ENCODE data around the gene EIF4E1B.

Gene EIF4E1B

GRCh38 chr5:176601901-176602482, 28.5 kb upstream of the EIF4E1B start:
- TF ChIP-seq, protein P1, sequence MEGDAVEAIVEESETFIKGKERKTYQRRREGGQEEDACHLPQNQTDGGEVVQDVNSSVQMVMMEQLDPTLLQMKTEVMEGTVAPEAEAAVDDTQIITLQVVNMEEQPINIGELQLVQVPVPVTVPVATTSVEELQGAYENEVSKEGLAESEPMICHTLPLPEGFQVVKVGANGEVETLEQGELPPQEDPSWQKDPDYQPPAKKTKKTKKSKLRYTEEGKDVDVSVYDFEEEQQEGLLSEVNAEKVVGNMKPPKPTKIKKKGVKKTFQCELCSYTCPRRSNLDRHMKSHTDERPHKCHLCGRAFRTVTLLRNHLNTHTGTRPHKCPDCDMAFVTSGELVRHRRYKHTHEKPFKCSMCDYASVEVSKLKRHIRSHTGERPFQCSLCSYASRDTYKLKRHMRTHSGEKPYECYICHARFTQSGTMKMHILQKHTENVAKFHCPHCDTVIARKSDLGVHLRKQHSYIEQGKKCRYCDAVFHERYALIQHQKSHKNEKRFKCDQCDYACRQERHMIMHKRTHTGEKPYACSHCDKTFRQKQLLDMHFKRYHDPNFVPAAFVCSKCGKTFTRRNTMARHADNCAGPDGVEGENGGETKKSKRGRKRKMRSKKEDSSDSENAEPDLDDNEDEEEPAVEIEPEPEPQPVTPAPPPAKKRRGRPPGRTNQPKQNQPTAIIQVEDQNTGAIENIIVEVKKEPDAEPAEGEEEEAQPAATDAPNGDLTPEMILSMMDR (IDR thresholded peaks at IDR 0.05; ENCODE audit: low read depth, low read length), result no peak
- TF ChIP-seq POLR2A (IDR thresholded peaks at IDR 0.05; ENCODE audit: extremely low read depth, insufficient read length) (no peak), MYC (IDR thresholded peaks at IDR 0.05; ENCODE audit: low read depth, low read length) (no peak)
- TF ChIP-seq, protein P2, sequence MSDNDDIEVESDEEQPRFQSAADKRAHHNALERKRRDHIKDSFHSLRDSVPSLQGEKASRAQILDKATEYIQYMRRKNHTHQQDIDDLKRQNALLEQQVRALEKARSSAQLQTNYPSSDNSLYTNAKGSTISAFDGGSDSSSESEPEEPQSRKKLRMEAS (IDR thresholded peaks at IDR 0.05; ENCODE audit: low read depth, low read length), result no peak
- no peak for DNase-seq (ENCODE audit: low read depth)
- no peak overlapping the region for H3K4me3 ChIP-seq (ENCODE audit: low read depth, low read length)

DNA sequence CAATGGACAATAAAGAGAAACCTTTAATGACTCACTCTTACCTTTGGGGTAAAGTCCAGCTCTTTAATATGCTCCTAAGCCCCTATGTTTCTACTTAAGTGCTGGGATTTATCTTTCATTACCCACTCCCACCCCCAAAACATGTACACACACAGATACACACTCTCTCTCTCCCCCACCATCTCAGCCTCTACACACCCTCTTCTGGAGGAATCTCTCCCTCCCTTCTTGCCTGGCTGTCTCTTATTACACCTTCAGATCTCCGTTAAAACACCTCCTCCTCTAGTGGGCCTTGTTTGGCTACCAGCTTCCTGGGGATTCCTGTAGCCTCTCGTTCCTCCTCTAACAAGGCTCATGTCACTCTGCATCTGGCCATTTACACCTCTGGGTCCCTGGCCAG, 27.4 kb upstream of the EIF4E1B start:
- DNase-seq (ENCODE audit: low read depth), result no peak
- TF ChIP-seq, protein P1 (IDR thresholded peaks at IDR 0.05; ENCODE audit: low read depth, low read length), result no peak
- TF ChIP-seq MYC (IDR thresholded peaks at IDR 0.05; ENCODE audit: low read depth, low read length) (no peak), POLR2A (IDR thresholded peaks at IDR 0.05; ENCODE audit: extremely low read depth, insufficient read length) (no peak)
- TF ChIP-seq, protein P2 (IDR thresholded peaks at IDR 0.05; ENCODE audit: low read depth, low read length), result no peak

DNA sequence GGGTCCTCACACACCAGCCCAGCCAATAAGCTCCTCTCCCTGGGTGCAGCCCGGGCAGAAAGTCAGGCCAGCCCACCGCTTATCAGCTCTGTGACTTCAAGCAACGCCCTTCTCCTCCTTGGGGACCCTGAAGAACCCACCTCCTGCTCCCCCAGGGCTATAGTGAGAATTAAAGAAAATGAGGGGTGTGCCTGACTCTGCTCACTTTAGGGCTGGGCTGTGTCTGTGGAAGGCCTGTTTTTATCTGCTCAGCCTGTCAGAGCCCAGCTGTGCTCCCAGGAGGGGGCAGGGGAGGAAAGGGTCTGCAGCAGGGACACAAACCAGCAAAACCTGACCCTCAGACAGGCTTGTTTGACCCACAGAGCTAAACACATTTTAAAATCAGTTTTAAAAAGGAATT, 24.4 kb upstream of the EIF4E1B start:
- DNase-seq (ENCODE audit: low read depth), result no peak
- H3K4me3 ChIP-seq (ENCODE audit: low read depth, low read length), result no peak overlapping the region
- TF ChIP-seq MYC (IDR thresholded peaks at IDR 0.05; ENCODE audit: low read depth, low read length) (no peak), POLR2A (IDR thresholded peaks at IDR 0.05; ENCODE audit: extremely low read depth, insufficient read length) (no peak)
- TF ChIP-seq, protein P2 (IDR thresholded peaks at IDR 0.05; ENCODE audit: low read depth, low read length), result no peak
- TF ChIP-seq, protein P1 (IDR thresholded peaks at IDR 0.05; ENCODE audit: low read depth, low read length), result no peak

More for the DNA sequence above, 27.4 kb upstream of the EIF4E1B start:
- no peak overlapping the region for H3K4me3 ChIP-seq (ENCODE audit: low read depth, low read length)

DNA sequence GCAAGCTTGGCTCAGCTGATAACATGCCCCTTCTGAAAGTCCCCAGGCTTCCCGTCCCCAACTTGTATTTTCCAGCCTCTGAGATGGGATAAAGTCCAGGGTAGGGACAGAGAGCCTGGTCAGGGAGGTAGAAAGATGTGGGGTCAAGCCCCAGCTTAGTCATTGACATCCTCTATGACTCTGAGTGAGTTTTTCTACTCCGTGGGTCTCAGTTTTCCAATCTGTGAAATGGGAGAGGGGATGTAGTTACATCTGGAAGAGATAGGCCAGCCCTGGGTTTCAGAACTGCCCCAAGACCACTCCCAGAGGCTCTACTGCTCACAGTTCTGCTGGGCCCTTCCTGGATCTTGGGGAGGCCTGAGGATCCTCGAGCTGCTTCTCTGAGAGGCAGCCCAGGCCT, 23.6 kb upstream of the EIF4E1B start:
- H3K4me3 ChIP-seq (ENCODE audit: low read depth, low read length), result no peak overlapping the region
- TF ChIP-seq POLR2A (IDR thresholded peaks at IDR 0.05; ENCODE audit: extremely low read depth, insufficient read length), result no peak
- no peak for TF ChIP-seq MYC (IDR thresholded peaks at IDR 0.05; ENCODE audit: low read depth, low read length)
- TF ChIP-seq, protein P1 (IDR thresholded peaks at IDR 0.05; ENCODE audit: low read depth, low read length), result no peak
- TF ChIP-seq, protein P2 (IDR thresholded peaks at IDR 0.05; ENCODE audit: low read depth, low read length), result no peak

GRCh38 chr5:176608142-176608705, 22.3 kb upstream of the EIF4E1B start:
- TF ChIP-seq POLR2A (IDR thresholded peaks at IDR 0.05; ENCODE audit: extremely low read depth, insufficient read length) (no peak), MYC (IDR thresholded peaks at IDR 0.05; ENCODE audit: low read depth, low read length) (no peak)
- TF ChIP-seq, protein P1 (IDR thresholded peaks at IDR 0.05; ENCODE audit: low read depth, low read length), result no peak
- TF ChIP-seq, protein P2 (IDR thresholded peaks at IDR 0.05; ENCODE audit: low read depth, low read length), result no peak
- no peak overlapping the region for H3K4me3 ChIP-seq (ENCODE audit: low read depth, low read length)
- no peak for DNase-seq (ENCODE audit: low read depth)

More for the DNA sequence above, 23.6 kb upstream of the EIF4E1B start:
- DNase-seq (ENCODE audit: low read depth), result no peak

Measured in NB4 (cell line).